PFSK-1 (cell line): ENCODE results near the gene ITGAE.

Source experiments
- FOXP2 ChIP-seq: optimal IDR thresholded peaks from 2 replicates; pipeline ENCODE3; 2011; ENCODE audit warnings: borderline replicate concordance, control low read depth, inconsistent platforms; ENCODE audit not compliant: insufficient read depth; ENCODE audit errors: extremely low read length, extremely low read depth
- POLR2AphosphoS5 ChIP-seq: IDR thresholded peaks from 2 replicates; pipeline ENCODE4 v1.6.1; 2012; ENCODE audit warnings: low read depth, mild to moderate bottlenecking, control low read depth, low read length, moderate library complexity
- REST ChIP-seq, 2 experiments: IDR thresholded peaks; 2 replicates each; pipeline versions ENCODE4 v1.6.1 to v1.8.0; 2011 to 2012; ENCODE audit warnings: low read depth in 2 of 2, low read length in 2 of 2, control low read depth in 1 of 2, inconsistent platforms in 1 of 2, mild to moderate bottlenecking in 1 of 2, moderate library complexity in 1 of 2; ENCODE audit not compliant: insufficient read depth in 1 of 2
- SIN3A ChIP-seq: IDR thresholded peaks from 2 replicates; pipeline ENCODE4 v1.6.1; 2012; ENCODE audit warnings: mild to moderate bottlenecking, low read length, moderate library complexity, borderline replicate concordance; ENCODE audit not compliant: insufficient read depth
- TAF1 ChIP-seq: IDR thresholded peaks from 2 replicates; pipeline ENCODE4 v1.6.1; 2012; ENCODE audit warnings: low read length, control low read depth, borderline replicate concordance; ENCODE audit not compliant: insufficient read depth

Gene ITGAE

GRCh38 chr17:3740611-3741073 is 60.3 kb downstream of the ITGAE start:
- no peak for TF ChIP-seq TAF1
- TF ChIP-seq REST (IDR thresholded peaks at IDR 0.05; ENCODE audit: insufficient read depth in 1 of 2, low read depth in 2 of 2, low read length in 2 of 2): no peak
- no peak for TF ChIP-seq FOXP2
- TF ChIP-seq SIN3A: no peak
- no peak for TF ChIP-seq POLR2AphosphoS5

GRCh38 chr17:3739422-3740124 is 61.4 kb downstream of the ITGAE start:
- no peak for TF ChIP-seq TAF1
- no peak for TF ChIP-seq REST (IDR thresholded peaks at IDR 0.05; ENCODE audit: insufficient read depth in 1 of 2, low read depth in 2 of 2, low read length in 2 of 2)
- no peak for TF ChIP-seq POLR2AphosphoS5
- TF ChIP-seq SIN3A: no peak
- no peak for TF ChIP-seq FOXP2

- no peak for TF ChIP-seq SIN3A
- no peak for TF ChIP-seq REST (IDR thresholded peaks at IDR 0.05; ENCODE audit: insufficient read depth in 1 of 2, low read depth in 2 of 2, low read length in 2 of 2)
- no peak for TF ChIP-seq TAF1
- no peak for TF ChIP-seq POLR2AphosphoS5
- TF ChIP-seq FOXP2: no peak
Measured at GRCh38 chr17:3738562-3739295, 62.3 kb downstream of the ITGAE start.

GRCh38 chr17:3735515-3735914 is 65.5 kb downstream of the ITGAE start:
- TF ChIP-seq POLR2AphosphoS5: no peak
- no peak for TF ChIP-seq REST (IDR thresholded peaks at IDR 0.05; ENCODE audit: insufficient read depth in 1 of 2, low read depth in 2 of 2, low read length in 2 of 2)
- TF ChIP-seq TAF1: no peak
- no peak for TF ChIP-seq SIN3A
- no peak for TF ChIP-seq FOXP2
